ENCODE data around the gene MGARP.
"Not testable (repeated sequence)": the region's sequence is repeated elsewhere in the genome, so short reads cannot be mapped to it uniquely, and the experiment has no call there.

The MGARP gene

DNA sequence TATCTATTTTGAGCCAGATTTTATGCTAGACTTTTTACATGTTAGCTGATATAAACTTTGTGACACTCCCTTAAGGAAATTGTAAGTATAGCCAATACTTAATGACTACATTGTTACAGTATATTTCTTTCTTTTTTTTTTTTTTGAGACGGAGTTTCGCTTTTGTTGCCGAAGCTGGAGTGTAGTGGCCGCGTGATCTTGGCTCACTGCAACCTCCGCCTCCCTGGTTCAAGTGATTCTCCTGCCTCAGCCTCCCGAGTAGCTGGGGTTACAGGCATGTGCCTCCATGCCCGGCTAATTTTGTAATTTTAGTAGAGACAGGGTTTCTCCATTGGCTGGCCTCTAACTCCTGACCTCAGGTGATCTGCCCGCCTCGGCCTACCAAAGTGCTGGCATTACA is 33.4 kb upstream of the MGARP start:
- H3K36me3 ChIP-seq (ENCODE audit: insufficient read depth, low read length); H3K4me3 ChIP-seq (ENCODE audit: low read depth, low read length); H3K27me3 ChIP-seq (ENCODE audit: insufficient read depth, low read length); H2AFZ ChIP-seq (ENCODE audit: low read length, unreplicated experiment): not testable (repeated sequence)
- H3K79me2 ChIP-seq (ENCODE audit: control insufficient read depth, insufficient read depth, low read length, unreplicated experiment), result peaks cover 93% of the 10 kb centered on the region
- H3K4me1 ChIP-seq (ENCODE audit: control insufficient read depth, insufficient read depth, low read length, unreplicated experiment), result peaks cover 11% of the 10 kb centered on the region
- peak overlapping the region; percentile 33; the same call in 1 of the 2 replicates for H3K27ac ChIP-seq (ENCODE audit: low read depth, low read length)

DNA sequence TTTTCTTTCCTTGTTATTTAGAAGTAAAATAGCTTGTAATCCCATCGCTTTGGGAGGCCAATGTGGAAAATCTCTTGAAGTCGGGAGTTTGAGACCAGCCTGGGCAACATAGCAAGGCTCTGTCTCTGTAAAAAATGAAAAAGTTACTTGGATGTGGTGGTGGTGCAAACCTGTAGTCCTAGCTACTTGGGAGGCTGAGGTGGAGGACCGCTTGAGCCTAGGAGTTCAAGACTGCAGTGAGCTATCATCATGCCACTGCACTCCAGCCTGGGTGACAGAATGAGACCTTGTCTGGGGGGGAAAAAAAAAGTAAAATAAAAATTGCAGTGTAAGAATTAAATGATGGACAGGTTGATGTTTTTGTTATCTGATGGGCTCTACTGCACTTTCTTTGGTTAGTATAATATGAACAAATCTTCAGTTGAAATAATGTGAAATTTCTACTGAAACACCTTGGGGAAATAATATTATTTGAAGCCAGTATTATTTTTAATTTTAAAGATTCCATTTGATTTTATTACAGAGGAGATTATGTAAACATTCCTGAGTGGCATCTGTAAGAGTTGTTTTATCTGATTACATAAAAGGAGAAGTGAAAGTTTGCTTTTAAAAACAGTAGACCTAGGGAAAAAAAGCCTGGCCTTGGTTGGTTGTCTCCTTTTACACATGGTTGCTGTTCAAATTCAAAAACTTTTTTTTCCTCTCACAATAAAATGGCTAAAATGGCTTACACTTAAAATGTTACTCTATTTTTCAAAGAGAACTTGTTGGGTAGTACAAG is 32.7 kb upstream of the MGARP start:
- Histone ChIP-seq H2AFZ (ENCODE audit: low read length, unreplicated experiment) (no peak overlapping the region), H3K36me3 (ENCODE audit: insufficient read depth, low read length) (peaks cover 3% of the 10 kb centered on the region), H3K4me1 (ENCODE audit: control insufficient read depth, insufficient read depth, low read length, unreplicated experiment) (peaks cover 11% of the 10 kb centered on the region), H3K4me3 (ENCODE audit: low read depth, low read length) (no peak overlapping the region), H3K27ac (ENCODE audit: low read depth, low read length) (peak overlapping the region; percentile 33; the same call in 1 of the 2 replicates), H3K27me3 (ENCODE audit: insufficient read depth, low read length) (no peaks in the 10 kb centered on the region), H3K79me2 (ENCODE audit: control insufficient read depth, insufficient read depth, low read length, unreplicated experiment) (peaks cover 92% of the 10 kb centered on the region)

GRCh38 chr4:139311909-139312308 is 31.9 kb upstream of the MGARP start:
- Histone ChIP-seq H3K4me3 (ENCODE audit: low read depth, low read length) (no peak overlapping the region), H3K36me3 (ENCODE audit: insufficient read depth, low read length) (peaks cover 1% of the 10 kb centered on the region), H3K4me1 (ENCODE audit: control insufficient read depth, insufficient read depth, low read length, unreplicated experiment) (peaks cover 11% of the 10 kb centered on the region), H2AFZ (ENCODE audit: low read length, unreplicated experiment) (no peak overlapping the region), H3K27me3 (ENCODE audit: insufficient read depth, low read length) (no peaks in the 10 kb centered on the region), H3K27ac (ENCODE audit: low read depth, low read length) (no peak overlapping the region), H3K79me2 (ENCODE audit: control insufficient read depth, insufficient read depth, low read length, unreplicated experiment) (peaks cover 92% of the 10 kb centered on the region)

DNA sequence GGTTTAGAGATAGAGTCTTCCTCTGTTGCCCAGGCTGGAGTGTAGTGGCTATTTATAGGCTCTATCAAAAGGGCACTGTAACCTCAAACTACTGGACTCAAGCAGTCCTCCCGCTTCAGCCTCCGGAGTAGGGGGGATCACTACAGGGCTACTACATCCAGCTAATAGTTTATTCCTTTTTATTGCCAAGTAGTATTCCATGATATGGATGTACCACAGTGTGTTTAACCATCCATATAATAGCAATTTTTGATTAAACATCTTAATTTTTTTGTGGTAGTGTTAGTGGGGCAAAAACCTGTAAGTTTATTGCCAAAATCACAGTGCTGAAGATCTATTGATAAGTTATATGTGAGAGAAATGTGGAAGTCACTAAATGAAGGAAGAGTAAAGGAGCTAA is 24.9 kb upstream of the MGARP start:
- H3K79me2 ChIP-seq (ENCODE audit: control insufficient read depth, insufficient read depth, low read length, unreplicated experiment), result peaks cover 88% of the 10 kb centered on the region

GRCh38 chr4:139301821-139302611 is 22.0 kb upstream of the MGARP start, which contains the start of gene NDUFC1:
TSS of gene NDUFC1 (minus strand) at chr4:139302477. CDS start at chr4:139295798, 6,679 bp downstream.
- Histone ChIP-seq H3K4me1 (ENCODE audit: control insufficient read depth, insufficient read depth, low read length, unreplicated experiment) (peaks cover 9% of the 10 kb centered on the region), H3K36me3 (ENCODE audit: insufficient read depth, low read length) (peaks cover 11% of the 10 kb centered on the region; the same call in 1 of the 2 replicates), H3K79me2 (ENCODE audit: control insufficient read depth, insufficient read depth, low read length, unreplicated experiment) (peaks cover 68% of the 10 kb centered on the region), H3K27ac (ENCODE audit: low read depth, low read length) (peak within 1 kb of the TSS; percentile 84), H3K27me3 (ENCODE audit: insufficient read depth, low read length) (no peaks in the 10 kb centered on the region), H2AFZ (ENCODE audit: low read length, unreplicated experiment) (peak within 1 kb of the TSS; percentile 96), H3K4me3 (ENCODE audit: low read depth, low read length) (peak within 1 kb of the TSS; percentile 84)

More for the DNA sequence above, 24.9 kb upstream of the MGARP start:
- Histone ChIP-seq H3K36me3 (ENCODE audit: insufficient read depth, low read length) (peaks cover 11% of the 10 kb centered on the region), H3K27me3 (ENCODE audit: insufficient read depth, low read length) (no peaks in the 10 kb centered on the region), H2AFZ (ENCODE audit: low read length, unreplicated experiment) (no peak overlapping the region), H3K4me1 (ENCODE audit: control insufficient read depth, insufficient read depth, low read length, unreplicated experiment) (no peaks in the 10 kb centered on the region), H3K27ac (ENCODE audit: low read depth, low read length) (no peak overlapping the region), H3K4me3 (ENCODE audit: low read depth, low read length) (no peak overlapping the region)

DNA sequence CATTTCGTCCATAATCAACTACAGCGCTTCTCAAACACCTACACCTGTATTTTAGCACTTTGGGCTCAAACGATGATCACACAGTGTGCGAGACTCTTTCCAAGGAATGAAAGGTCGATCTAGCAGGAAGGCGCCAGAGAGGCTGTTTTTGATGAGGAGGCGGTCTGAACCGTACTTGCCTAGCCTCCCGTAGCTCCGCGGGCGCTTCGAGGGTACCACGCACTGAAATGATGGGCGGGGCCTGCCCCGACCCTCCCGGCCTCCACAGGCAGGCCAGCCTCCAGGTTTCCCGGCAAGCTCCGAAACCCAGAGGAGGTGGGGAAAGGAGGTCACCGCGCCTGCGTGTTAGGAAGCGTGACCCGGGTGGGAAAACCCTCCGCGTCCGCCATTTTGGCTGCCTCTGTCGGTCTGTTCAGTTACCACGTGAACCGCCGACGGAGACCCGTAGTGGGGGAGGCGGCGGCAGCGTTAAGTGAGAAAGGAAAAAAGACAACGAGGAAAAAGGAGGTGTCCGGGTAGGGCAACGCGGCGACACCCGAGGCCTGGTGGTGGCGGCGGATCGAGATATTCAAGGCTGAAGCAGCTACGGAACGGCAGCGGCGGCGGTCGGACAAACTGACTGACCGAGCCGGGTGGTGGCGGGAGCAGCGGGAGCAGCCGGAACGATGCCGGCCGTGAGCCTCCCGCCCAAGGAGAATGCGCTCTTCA is 21.2 kb upstream of the MGARP start, which contains the start of gene NAA15:
TSS of gene NAA15 (plus strand) at position 393 of the 708 bp plus-strand sequence. CDS start at position 666, 273 bp downstream.
- Histone ChIP-seq H3K4me3 (ENCODE audit: low read depth, low read length) (peak within 1 kb of the TSS; percentile 84), H3K36me3 (ENCODE audit: insufficient read depth, low read length) (peaks cover 11% of the 10 kb centered on the region; the same call in 1 of the 2 replicates), H3K79me2 (ENCODE audit: control insufficient read depth, insufficient read depth, low read length, unreplicated experiment) (peaks cover 62% of the 10 kb centered on the region), H3K27ac (ENCODE audit: low read depth, low read length) (peak within 1 kb of the TSS; percentile 84), H3K4me1 (ENCODE audit: control insufficient read depth, insufficient read depth, low read length, unreplicated experiment) (peaks cover 17% of the 10 kb centered on the region), H3K27me3 (ENCODE audit: insufficient read depth, low read length) (no peaks in the 10 kb centered on the region), H2AFZ (ENCODE audit: low read length, unreplicated experiment) (peak within 1 kb of the TSS; percentile 96)

- Histone ChIP-seq H3K27me3 (ENCODE audit: insufficient read depth, low read length) (no peaks in the 10 kb centered on the region), H3K79me2 (ENCODE audit: control insufficient read depth, insufficient read depth, low read length, unreplicated experiment) (peaks cover 58% of the 10 kb centered on the region), H2AFZ (ENCODE audit: low read length, unreplicated experiment) (peak overlapping the region; percentile 58), H3K27ac (ENCODE audit: low read depth, low read length) (peak overlapping the region; percentile 69), H3K4me1 (ENCODE audit: control insufficient read depth, insufficient read depth, low read length, unreplicated experiment) (peaks cover 21% of the 10 kb centered on the region), H3K36me3 (ENCODE audit: insufficient read depth, low read length) (peaks cover 7% of the 10 kb centered on the region; the same call in 1 of the 2 replicates), H3K4me3 (ENCODE audit: low read depth, low read length) (peak overlapping the region; percentile 84)
These were observed 20.5 kb upstream of the MGARP start for GRCh38 chr4:139300431-139301112.

DNA sequence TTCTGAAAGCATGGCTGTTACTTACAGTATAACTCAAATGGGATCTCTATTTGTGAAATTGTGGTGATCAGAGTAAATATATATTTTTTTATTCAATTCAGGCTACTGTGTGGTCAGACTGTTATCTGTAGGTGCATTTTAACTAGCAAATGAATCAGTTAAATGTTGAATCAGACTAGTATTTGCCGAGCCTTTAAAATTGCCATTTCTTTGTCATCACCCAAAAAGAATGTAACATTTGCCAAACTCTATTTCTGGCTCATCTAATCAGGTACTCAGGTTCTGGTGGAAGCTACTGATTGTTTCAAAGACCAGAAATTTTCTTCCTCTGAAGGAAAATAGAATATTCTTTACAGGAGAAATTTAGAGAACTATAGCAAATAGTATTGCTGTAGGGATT is 19.5 kb upstream of the MGARP start:
- peak overlapping the region; percentile 69 for H3K27ac ChIP-seq (ENCODE audit: low read depth, low read length)
- H3K4me1 ChIP-seq (ENCODE audit: control insufficient read depth, insufficient read depth, low read length, unreplicated experiment), result peaks cover 21% of the 10 kb centered on the region
- H3K27me3 ChIP-seq (ENCODE audit: insufficient read depth, low read length), result no peaks in the 10 kb centered on the region
- H3K79me2 ChIP-seq (ENCODE audit: control insufficient read depth, insufficient read depth, low read length, unreplicated experiment), result peaks cover 56% of the 10 kb centered on the region
- H3K4me3 ChIP-seq (ENCODE audit: low read depth, low read length), result peak overlapping the region; percentile 84
- no peaks in the 10 kb centered on the region for H3K36me3 ChIP-seq (ENCODE audit: insufficient read depth, low read length)
- H2AFZ ChIP-seq (ENCODE audit: low read length, unreplicated experiment), result peak overlapping the region; percentile 58

DNA sequence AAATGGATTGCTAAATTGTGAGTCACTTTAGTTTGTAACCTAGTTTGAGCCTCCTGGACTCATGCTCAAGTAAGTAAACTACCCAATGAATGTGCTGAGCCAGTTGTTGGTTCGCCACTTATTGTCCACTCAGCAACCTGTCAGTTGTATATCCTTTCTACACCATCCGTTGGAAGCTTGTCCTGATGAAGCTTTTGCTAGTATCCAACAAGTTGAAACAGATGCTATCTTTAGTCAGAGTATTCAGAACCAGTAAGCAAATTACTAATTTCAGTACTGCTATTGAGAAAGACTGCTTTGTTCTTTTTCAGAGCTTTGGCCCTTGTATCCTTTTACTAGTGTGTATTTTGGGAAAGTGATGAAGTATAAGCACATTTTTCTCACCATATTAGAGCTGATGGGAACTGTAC is 17.0 kb upstream of the MGARP start:
- Histone ChIP-seq H2AFZ (ENCODE audit: low read length, unreplicated experiment) (no peak overlapping the region), H3K27ac (ENCODE audit: low read depth, low read length) (no peak overlapping the region), H3K4me1 (ENCODE audit: control insufficient read depth, insufficient read depth, low read length, unreplicated experiment) (peaks cover 21% of the 10 kb centered on the region), H3K4me3 (ENCODE audit: low read depth, low read length) (no peak overlapping the region), H3K27me3 (ENCODE audit: insufficient read depth, low read length) (no peaks in the 10 kb centered on the region), H3K36me3 (ENCODE audit: insufficient read depth, low read length) (peaks cover 8% of the 10 kb centered on the region; the same call in 1 of the 2 replicates), H3K79me2 (ENCODE audit: control insufficient read depth, insufficient read depth, low read length, unreplicated experiment) (peaks cover 38% of the 10 kb centered on the region)

DNA sequence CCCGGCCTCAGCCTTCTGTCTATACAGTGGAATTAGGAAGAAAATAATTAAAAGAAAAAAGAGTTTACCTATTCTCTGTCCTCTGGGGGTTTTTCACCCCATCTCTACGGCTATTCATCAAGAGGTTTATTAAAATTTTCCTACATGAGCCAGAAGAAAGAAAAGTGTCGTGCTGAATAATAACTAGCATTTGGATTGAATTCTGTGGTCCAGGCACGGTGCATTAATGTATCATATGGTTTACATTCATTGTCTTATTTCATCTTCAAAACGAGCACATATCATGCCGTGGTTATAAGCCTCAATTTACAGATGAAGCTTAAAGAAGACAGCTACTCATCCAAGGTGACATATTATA is 15.9 kb upstream of the MGARP start:
- H3K4me3 ChIP-seq (ENCODE audit: low read depth, low read length), result peak overlapping the region; percentile 87
- peak overlapping the region; percentile 83 for H2AFZ ChIP-seq (ENCODE audit: low read length, unreplicated experiment)

More for the DNA sequence above, 15.9 kb upstream of the MGARP start:
- H3K79me2 ChIP-seq (ENCODE audit: control insufficient read depth, insufficient read depth, low read length, unreplicated experiment), result peaks cover 31% of the 10 kb centered on the region
- peaks cover 21% of the 10 kb centered on the region for H3K4me1 ChIP-seq (ENCODE audit: control insufficient read depth, insufficient read depth, low read length, unreplicated experiment)
- peaks cover 11% of the 10 kb centered on the region; the same call in 1 of the 2 replicates for H3K36me3 ChIP-seq (ENCODE audit: insufficient read depth, low read length)
- H3K27ac ChIP-seq (ENCODE audit: low read depth, low read length), result 0 out of 2 replicates have a peak overlapping the region, but pooled peaks have one; percentile 5
- no peaks in the 10 kb centered on the region for H3K27me3 ChIP-seq (ENCODE audit: insufficient read depth, low read length)

Data from ACC112 (cell line).